Breast epithelium (tissue), 3 donors: Measurements from ENCODE around the gene ST8SIA5.

ENCODE experiments used
- POLR2A ChIP-seq: fragments of 450-650 bp; IDR thresholded peaks from one replicate; pipeline ENCODE4 v1.6.1; 2016; ENCODE audit warnings: antibody characterized with exemption, mild to moderate bottlenecking, moderate library complexity
- POLR2AphosphoS5 ChIP-seq, 3 donors: sonication (generic); formaldehyde crosslinking; IDR thresholded peaks; one replicate each; pipeline ENCODE4 v1.6.1; 2017; ENCODE audit warnings: antibody characterized with exemption in 3 of 3
- TF ChIP-seq, protein P1 (sequence below), 3 donors: fragments of 450-650 bp; IDR thresholded peaks; one replicate each; pipeline ENCODE4 v1.5.1; 2016 to 2017; ENCODE audit warnings: antibody characterized with exemption in 3 of 3, mild to moderate bottlenecking in 3 of 3, moderate library complexity in 3 of 3

DNA sequence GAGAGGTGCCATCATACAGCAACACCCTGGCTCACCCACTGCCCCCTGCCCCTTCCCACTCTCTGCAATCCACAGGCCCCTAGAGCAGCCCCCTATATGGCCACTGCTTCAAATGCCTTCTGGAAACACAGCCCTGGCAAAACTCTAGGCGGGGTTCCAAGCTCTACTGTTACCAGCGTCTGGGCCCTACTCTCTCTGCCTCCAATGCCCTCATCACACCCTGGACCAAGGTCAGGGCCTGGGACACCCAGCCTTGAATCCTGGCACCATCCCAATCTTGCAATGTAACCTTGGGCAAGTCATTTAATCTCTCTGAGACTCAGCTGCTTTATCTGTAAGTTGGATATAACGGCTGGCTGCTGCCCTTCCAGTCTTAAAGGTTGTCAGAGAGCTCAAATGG is 60.6 kb downstream of the ST8SIA5 start:
- TF ChIP-seq, protein P1, sequence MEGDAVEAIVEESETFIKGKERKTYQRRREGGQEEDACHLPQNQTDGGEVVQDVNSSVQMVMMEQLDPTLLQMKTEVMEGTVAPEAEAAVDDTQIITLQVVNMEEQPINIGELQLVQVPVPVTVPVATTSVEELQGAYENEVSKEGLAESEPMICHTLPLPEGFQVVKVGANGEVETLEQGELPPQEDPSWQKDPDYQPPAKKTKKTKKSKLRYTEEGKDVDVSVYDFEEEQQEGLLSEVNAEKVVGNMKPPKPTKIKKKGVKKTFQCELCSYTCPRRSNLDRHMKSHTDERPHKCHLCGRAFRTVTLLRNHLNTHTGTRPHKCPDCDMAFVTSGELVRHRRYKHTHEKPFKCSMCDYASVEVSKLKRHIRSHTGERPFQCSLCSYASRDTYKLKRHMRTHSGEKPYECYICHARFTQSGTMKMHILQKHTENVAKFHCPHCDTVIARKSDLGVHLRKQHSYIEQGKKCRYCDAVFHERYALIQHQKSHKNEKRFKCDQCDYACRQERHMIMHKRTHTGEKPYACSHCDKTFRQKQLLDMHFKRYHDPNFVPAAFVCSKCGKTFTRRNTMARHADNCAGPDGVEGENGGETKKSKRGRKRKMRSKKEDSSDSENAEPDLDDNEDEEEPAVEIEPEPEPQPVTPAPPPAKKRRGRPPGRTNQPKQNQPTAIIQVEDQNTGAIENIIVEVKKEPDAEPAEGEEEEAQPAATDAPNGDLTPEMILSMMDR (IDR thresholded peaks at IDR 0.05), result no peak
- TF ChIP-seq POLR2A (no peak), POLR2AphosphoS5 (IDR thresholded peaks at IDR 0.05) (no peak)
